Measurements from ENCODE around the gene SPRR4. TPM values are rescaled to one million over a fixed set of nuclear protein-coding genes. Genes with fewer than 3 reads are reported as not detected.
"Not testable (repeated sequence)": the region's sequence is repeated elsewhere in the genome, so short reads cannot be mapped to it uniquely, and the experiment has no call there.

SPRR4 gene
- total RNA-seq, 6 experiments from 2014 or later = not detected

GRCh38 chr1:153000294-153000693 lies 29.8 kb downstream of the SPRR4 start:
- H3K27ac Mint-ChIP-seq = no peak overlapping the region
- DNase-seq = no peak

GRCh38 chr1:153001382-153001781 lies 30.9 kb downstream of the SPRR4 start, which contains the start of gene SPRR3:
Gene SPRR3 (plus strand): TSS chr1:153001749. CDS start chr1:153003021, 1,272 bp downstream.
- no peak within 1 kb of the TSS for H3K27ac Mint-ChIP-seq
- peaks cover 42% of the 10 kb centered on the region for H3K9me3 Mint-ChIP-seq
- TF ChIP-seq CTCF (IDR thresholded peaks at IDR 0.05) = no peak
- H3K27me3 Mint-ChIP-seq (ENCODE audit: insufficient read depth) = peaks cover 1% of the 10 kb centered on the region; the same call in 1 of the 2 replicates
- DNase-seq = no peak
- H3K36me3 Mint-ChIP-seq (ENCODE audit: low read depth) = no peaks in the 10 kb centered on the region
- no peak within 1 kb of the TSS for H3K4me3 Mint-ChIP-seq
- H3K4me1 Mint-ChIP-seq (ENCODE audit: low read depth) = no peaks in the 10 kb centered on the region

More at GRCh38 chr1:153000294-153000693, 29.8 kb downstream of the SPRR4 start:
- no peak overlapping the region for H3K4me3 Mint-ChIP-seq
- no peaks in the 10 kb centered on the region for H3K36me3 Mint-ChIP-seq (ENCODE audit: low read depth)
- no peaks in the 10 kb centered on the region for H3K4me1 Mint-ChIP-seq (ENCODE audit: low read depth)
- peaks cover 1% of the 10 kb centered on the region for H3K27me3 Mint-ChIP-seq (ENCODE audit: insufficient read depth)
- TF ChIP-seq CTCF (IDR thresholded peaks at IDR 0.05) = no peak
- peaks cover 41% of the 10 kb centered on the region for H3K9me3 Mint-ChIP-seq

GRCh38 chr1:153011235-153011758 lies 40.8 kb downstream of the SPRR4 start:
- not testable (repeated sequence) for H3K4me3 Mint-ChIP-seq; H3K27me3 Mint-ChIP-seq (ENCODE audit: insufficient read depth); H3K4me1 Mint-ChIP-seq (ENCODE audit: low read depth); DNase-seq; H3K36me3 Mint-ChIP-seq (ENCODE audit: low read depth); H3K9me3 Mint-ChIP-seq; H3K27ac Mint-ChIP-seq

- not testable (repeated sequence) for H3K27ac Mint-ChIP-seq; DNase-seq; H3K36me3 Mint-ChIP-seq (ENCODE audit: low read depth); H3K4me3 Mint-ChIP-seq; H3K4me1 Mint-ChIP-seq (ENCODE audit: low read depth); H3K27me3 Mint-ChIP-seq (ENCODE audit: insufficient read depth)
- peaks cover 11% of the 10 kb centered on the region for H3K9me3 Mint-ChIP-seq
Measured at GRCh38 chr1:153021829-153022228, 51.4 kb downstream of the SPRR4 start.

Other genes starting within 250 kb of the SPRR4 start
- gene KPRP, start 212.6 kb upstream of the SPRR4 start, total RNA-seq (2021; fragmentation: NEBNext Ultra II Directional; extraction: Animal tissue kit (Norgen Biotek cat#: 25700)) = not detected
- gene LCE1F, start 195.5 kb upstream of the SPRR4 start, total RNA-seq (2021; fragmentation: NEBNext Ultra II Directional; extraction: Animal tissue kit (Norgen Biotek cat#: 25700)) = not detected
- gene LCE1E, start 184.4 kb upstream of the SPRR4 start, total RNA-seq (2021; fragmentation: NEBNext Ultra II Directional; extraction: Animal tissue kit (Norgen Biotek cat#: 25700)) = not detected
- not detected for gene LCE1D, start 173.9 kb upstream of the SPRR4 start, total RNA-seq (2021; fragmentation: NEBNext Ultra II Directional; extraction: Animal tissue kit (Norgen Biotek cat#: 25700))
- gene LCE1C, start 164.0 kb upstream of the SPRR4 start, total RNA-seq (2021; fragmentation: NEBNext Ultra II Directional; extraction: Animal tissue kit (Norgen Biotek cat#: 25700)) = not detected
- gene LCE1B, start 158.7 kb upstream of the SPRR4 start, total RNA-seq (2021; fragmentation: NEBNext Ultra II Directional; extraction: Animal tissue kit (Norgen Biotek cat#: 25700)) = not detected
- not detected for gene LCE1A, start 143.2 kb upstream of the SPRR4 start, total RNA-seq (2021; fragmentation: NEBNext Ultra II Directional; extraction: Animal tissue kit (Norgen Biotek cat#: 25700))
- gene LCE6A, start 127.8 kb upstream of the SPRR4 start, total RNA-seq (2021; fragmentation: NEBNext Ultra II Directional; extraction: Animal tissue kit (Norgen Biotek cat#: 25700)) = not detected
- gene LCE7A, start 110.7 kb upstream of the SPRR4 start, total RNA-seq (2021; fragmentation: NEBNext Ultra II Directional; extraction: Animal tissue kit (Norgen Biotek cat#: 25700)) = not detected
- not detected for gene SMCP, start 92.3 kb upstream of the SPRR4 start, total RNA-seq (2021; fragmentation: NEBNext Ultra II Directional; extraction: Animal tissue kit (Norgen Biotek cat#: 25700))
- not detected for gene IVL, start 62.1 kb upstream of the SPRR4 start, total RNA-seq (2021; fragmentation: NEBNext Ultra II Directional; extraction: Animal tissue kit (Norgen Biotek cat#: 25700))
- gene SPRR5, start 23.4 kb upstream of the SPRR4 start, total RNA-seq (2021; fragmentation: NEBNext Ultra II Directional; extraction: Animal tissue kit (Norgen Biotek cat#: 25700)) = not detected
- not detected for gene SPRR1A, start 13.4 kb downstream of the SPRR4 start, total RNA-seq (2021; fragmentation: NEBNext Ultra II Directional; extraction: Animal tissue kit (Norgen Biotek cat#: 25700))
- not detected for gene SPRR3, start 31.1 kb downstream of the SPRR4 start, total RNA-seq (2021; fragmentation: NEBNext Ultra II Directional; extraction: Animal tissue kit (Norgen Biotek cat#: 25700))
- gene SPRR1B, start 60.6 kb downstream of the SPRR4 start, total RNA-seq (2021; fragmentation: NEBNext Ultra II Directional; extraction: Animal tissue kit (Norgen Biotek cat#: 25700)) = not detected
- gene SPRR2D, start 70.5 kb downstream of the SPRR4 start, total RNA-seq (2021; fragmentation: NEBNext Ultra II Directional; extraction: Animal tissue kit (Norgen Biotek cat#: 25700)) = not detected
- gene SPRR2A, start 86.9 kb downstream of the SPRR4 start, total RNA-seq (2021; fragmentation: NEBNext Ultra II Directional; extraction: Animal tissue kit (Norgen Biotek cat#: 25700)) = not detected
- gene SPRR2B, start 101.0 kb downstream of the SPRR4 start, total RNA-seq (2021; fragmentation: NEBNext Ultra II Directional; extraction: Animal tissue kit (Norgen Biotek cat#: 25700)) = not detected
- not detected for gene SPRR2E, start 123.9 kb downstream of the SPRR4 start, total RNA-seq (2021; fragmentation: NEBNext Ultra II Directional; extraction: Animal tissue kit (Norgen Biotek cat#: 25700))
- gene SPRR2F, start 142.9 kb downstream of the SPRR4 start, total RNA-seq (2021; fragmentation: NEBNext Ultra II Directional; extraction: Animal tissue kit (Norgen Biotek cat#: 25700)) = not detected
- gene SPRR2G, start 180.2 kb downstream of the SPRR4 start, total RNA-seq (2021; fragmentation: NEBNext Ultra II Directional; extraction: Animal tissue kit (Norgen Biotek cat#: 25700)) = not detected
- not detected for gene LELP1, start 232.8 kb downstream of the SPRR4 start, total RNA-seq (2021; fragmentation: NEBNext Ultra II Directional; extraction: Animal tissue kit (Norgen Biotek cat#: 25700))
- not detected for gene PRR9, start 246.9 kb downstream of the SPRR4 start, total RNA-seq (2021; fragmentation: NEBNext Ultra II Directional; extraction: Animal tissue kit (Norgen Biotek cat#: 25700))